Body of pancreas (tissue), 4 donors: ENCODE data around the gene SSH2.

Experiments
- CTCF ChIP-seq, 7 experiments: fragments of 450-650 bp in 4 of 7; fragments of 200-600 bp in 3 of 7; sonication (generic) in 3 of 7; IDR thresholded peaks; one replicate each; pipeline ENCODE4 v1.5.1; 2016 to 2019; ENCODE audit warnings: antibody characterized with exemption in 7 of 7
- POLR2A ChIP-seq, 3 donors: fragments of 450-650 bp; IDR thresholded peaks; one replicate each; pipeline ENCODE4 v1.6.1; 2016; ENCODE audit warnings: antibody characterized with exemption in 3 of 3, mild to moderate bottlenecking in 2 of 3

- TF ChIP-seq CTCF (IDR thresholded peaks at IDR 0.05) (no peak), POLR2A (IDR thresholded peaks at IDR 0.05) (no peak)
Measured at GRCh38 chr17:29697371-29697770, 232.7 kb downstream of the SSH2 start.
